HG02852 (cell line): ENCODE data around the gene ARMS2.

Source experiments
- ATAC-seq: cut with Tn5 transposase; IDR thresholded peaks from one replicate; pipeline ENCODE4 v1.9.1; 2021; ENCODE audit warnings: mild to moderate bottlenecking, moderate library complexity; ENCODE audit not compliant: unreplicated experiment

ARMS2 gene

GRCh38 chr10:122454603-122455080 is at the start of gene ARMS2:
ARMS2 (plus strand) TSS chr10:122454653; CDS start chr10:122454728, 75 bp downstream.
- ATAC-seq, result no peak

- ATAC-seq, result no peak
These were observed 46.9 kb upstream of the ARMS2 start for GRCh38 chr10:122407375-122408125.

GRCh38 chr10:122413327-122413726 is 41.1 kb upstream of the ARMS2 start:
- no peak for ATAC-seq

- no peak for ATAC-seq
These were observed 36.8 kb upstream of the ARMS2 start for GRCh38 chr10:122417667-122418066.

GRCh38 chr10:122419016-122419415 is 35.4 kb upstream of the ARMS2 start:
- ATAC-seq, result no peak

- no peak for ATAC-seq
These were observed 34.4 kb upstream of the ARMS2 start for GRCh38 chr10:122419876-122420623.

GRCh38 chr10:122420624-122421007 is 33.8 kb upstream of the ARMS2 start:
- no peak for ATAC-seq

- ATAC-seq, result no peak
These were observed 33.3 kb upstream of the ARMS2 start for GRCh38 chr10:122421054-122421625.

GRCh38 chr10:122421742-122422141 is 32.7 kb upstream of the ARMS2 start:
- ATAC-seq, result no peak

- no peak for ATAC-seq
These were observed 32.0 kb upstream of the ARMS2 start for GRCh38 chr10:122422266-122422989.

GRCh38 chr10:122424059-122424458 is 30.4 kb upstream of the ARMS2 start:
- ATAC-seq, result no peak

GRCh38 chr10:122426829-122427228 is 27.6 kb upstream of the ARMS2 start:
- no peak for ATAC-seq

GRCh38 chr10:122427280-122427679 is 27.2 kb upstream of the ARMS2 start:
- no peak for ATAC-seq

- no peak for ATAC-seq
These were observed 19.1 kb upstream of the ARMS2 start for GRCh38 chr10:122435212-122435827.

GRCh38 chr10:122441961-122442360 is 12.5 kb upstream of the ARMS2 start:
- no peak for ATAC-seq

GRCh38 chr10:122445469-122445868 is 9.0 kb upstream of the ARMS2 start:
- no peak for ATAC-seq

- no peak for ATAC-seq
These were observed 8.5 kb upstream of the ARMS2 start for GRCh38 chr10:122445904-122446303.

- ATAC-seq, result no peak
These were observed 7.6 kb upstream of the ARMS2 start for GRCh38 chr10:122446668-122447423.

GRCh38 chr10:122448600-122448999 is 5.9 kb upstream of the ARMS2 start:
- no peak for ATAC-seq

GRCh38 chr10:122449153-122449552 is 5.3 kb upstream of the ARMS2 start:
- no peak for ATAC-seq
